GM21737 (cell line): ENCODE measurements around the gene ARHGEF40.
"Not testable (repeated sequence)": the region's sequence is repeated elsewhere in the genome, so short reads cannot be mapped to it uniquely, and the experiment has no call there.

Experiments used
- ATAC-seq: cut with Tn5 transposase; IDR thresholded peaks from one replicate; pipeline ENCODE4 v1.9.1; 2021; ENCODE audit warnings: mild to moderate bottlenecking, moderate library complexity; ENCODE audit not compliant: unreplicated experiment

The ARHGEF40 gene

DNA sequence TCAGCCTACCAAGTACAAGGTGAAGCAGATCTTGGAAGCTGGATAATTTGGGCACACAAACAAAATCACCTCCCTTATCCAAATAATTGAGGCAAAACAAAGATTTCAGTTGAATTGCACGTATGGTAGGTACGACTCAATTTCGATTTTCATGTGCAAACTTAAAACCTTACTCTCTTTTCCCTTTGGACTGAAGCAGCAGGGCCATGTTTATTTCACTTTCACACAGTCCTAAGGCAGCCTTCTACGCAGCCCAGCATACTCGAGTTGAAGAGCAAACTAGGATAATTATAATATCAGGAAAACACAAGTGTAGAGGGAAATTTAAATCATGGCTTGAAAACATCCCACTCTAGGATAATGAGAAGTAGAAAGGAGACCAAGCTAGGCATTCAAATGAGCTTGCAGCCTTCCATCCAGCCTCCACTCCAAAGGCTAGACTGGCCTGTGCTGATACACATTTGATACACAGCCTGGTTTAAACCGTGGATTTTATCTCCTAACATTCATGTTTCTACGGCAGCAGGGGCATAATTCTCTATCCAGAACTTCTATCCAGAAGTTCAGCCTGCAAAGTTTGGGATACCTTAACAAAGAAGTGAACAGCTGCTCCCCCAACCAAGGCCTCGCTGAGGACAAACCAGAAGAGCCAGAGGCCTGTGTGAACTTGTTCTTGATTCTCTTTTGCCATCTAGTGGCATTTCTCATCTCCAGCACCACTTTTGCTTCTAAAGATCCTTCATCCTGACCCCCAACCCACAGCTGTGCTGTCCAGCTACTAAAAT, 30.3 kb upstream of the ARHGEF40 start:
- ATAC-seq = no peak

DNA sequence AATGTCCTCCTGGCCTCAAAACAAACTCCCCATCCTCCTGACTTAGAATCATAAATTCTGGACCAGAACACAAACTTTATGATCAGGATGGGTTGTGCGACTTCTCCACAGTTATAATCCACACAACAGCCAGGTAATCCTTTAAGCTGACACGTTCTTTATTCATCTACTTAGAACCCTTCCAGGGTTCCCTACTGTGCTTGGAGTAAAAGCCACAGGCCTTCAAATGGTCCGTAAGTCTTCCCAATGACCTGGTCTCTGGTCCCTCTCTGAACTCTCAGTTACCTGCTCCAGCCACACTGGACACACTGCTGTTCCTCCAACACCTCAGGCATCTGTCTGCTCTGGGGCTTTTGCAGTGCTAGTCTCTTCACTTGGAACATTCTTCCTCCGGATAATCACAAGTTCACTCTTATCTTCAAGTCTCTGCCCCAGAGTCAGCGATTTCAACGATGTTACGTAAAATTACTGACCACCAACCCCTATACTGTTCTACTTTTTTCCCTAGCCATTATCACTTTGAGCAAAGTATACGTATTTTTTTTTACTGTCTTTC, 29.7 kb upstream of the ARHGEF40 start:
- ATAC-seq = no peak

DNA sequence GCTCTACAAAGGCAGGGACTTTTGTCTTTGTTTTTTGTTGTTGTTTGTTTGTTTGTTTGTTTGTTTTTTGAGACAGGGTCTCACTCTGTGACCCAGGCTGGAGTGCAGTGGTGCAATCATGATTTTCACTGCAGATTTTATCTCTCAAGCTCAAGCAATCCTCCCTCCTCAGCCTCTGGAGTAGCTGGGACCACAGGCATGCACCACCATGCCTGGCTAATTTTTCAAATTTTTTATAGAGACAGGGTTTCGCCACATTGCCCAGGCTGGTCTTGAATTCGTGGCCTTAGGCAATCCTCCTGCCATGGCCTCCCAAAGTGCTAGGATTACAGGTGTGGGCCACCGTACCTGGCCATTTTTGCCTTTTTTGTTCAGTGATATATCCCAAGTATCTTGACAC, 29.2 kb upstream of the ARHGEF40 start:
- ATAC-seq = not testable (repeated sequence)

DNA sequence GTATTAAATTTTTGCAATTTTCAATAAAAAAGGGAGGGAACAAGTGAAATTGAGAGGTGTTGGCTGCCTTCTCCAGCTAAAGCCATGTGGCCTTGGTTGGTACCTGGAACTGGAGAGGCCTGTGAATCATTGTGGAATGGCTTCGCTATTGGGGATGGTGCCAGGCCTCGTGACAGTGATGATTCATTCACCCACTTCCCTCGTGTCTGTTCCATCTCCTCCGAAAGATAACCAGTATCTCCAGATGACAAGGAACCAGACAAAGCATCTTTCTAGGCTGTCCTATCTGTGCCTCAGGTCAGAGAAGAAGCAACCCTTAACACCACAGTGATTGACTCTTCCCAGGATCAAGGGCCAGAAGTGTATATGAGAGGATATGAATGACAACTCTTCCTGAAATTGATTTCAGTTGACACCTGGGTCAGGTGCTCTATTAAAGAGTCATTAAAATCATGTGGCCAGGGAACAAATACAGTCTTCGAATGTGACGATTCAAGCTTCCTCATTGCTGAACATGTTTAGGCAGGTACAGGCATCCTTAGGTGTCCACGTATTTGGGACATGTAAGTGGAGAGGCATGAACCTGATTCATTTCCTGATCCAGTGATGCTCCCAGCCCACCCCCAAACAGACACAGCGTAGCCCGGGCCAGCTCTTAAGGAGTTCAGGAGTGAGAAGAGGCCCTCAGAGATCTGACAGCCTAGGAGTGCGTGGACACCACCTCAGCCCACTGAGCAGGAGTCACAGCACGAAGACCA, 28.2 kb upstream of the ARHGEF40 start, which contains the start of gene RNASE7:
TSS of gene RNASE7 (plus strand) at position 687 of the 758 bp plus-strand sequence. CDS start 631 bp downstream, outside the sequence.
- no peak for ATAC-seq

DNA sequence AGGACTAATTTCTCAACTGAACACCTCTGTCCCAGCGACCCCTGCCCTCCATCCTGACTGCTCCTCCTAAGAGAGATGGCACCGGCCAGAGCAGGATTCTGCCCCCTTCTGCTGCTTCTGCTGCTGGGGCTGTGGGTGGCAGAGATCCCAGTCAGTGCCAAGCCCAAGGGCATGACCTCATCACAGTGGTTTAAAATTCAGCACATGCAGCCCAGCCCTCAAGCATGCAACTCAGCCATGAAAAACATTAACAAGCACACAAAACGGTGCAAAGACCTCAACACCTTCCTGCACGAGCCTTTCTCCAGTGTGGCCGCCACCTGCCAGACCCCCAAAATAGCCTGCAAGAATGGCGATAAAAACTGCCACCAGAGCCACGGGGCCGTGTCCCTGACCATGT, 27.2 kb upstream of the ARHGEF40 start:
- ATAC-seq = no peak

DNA sequence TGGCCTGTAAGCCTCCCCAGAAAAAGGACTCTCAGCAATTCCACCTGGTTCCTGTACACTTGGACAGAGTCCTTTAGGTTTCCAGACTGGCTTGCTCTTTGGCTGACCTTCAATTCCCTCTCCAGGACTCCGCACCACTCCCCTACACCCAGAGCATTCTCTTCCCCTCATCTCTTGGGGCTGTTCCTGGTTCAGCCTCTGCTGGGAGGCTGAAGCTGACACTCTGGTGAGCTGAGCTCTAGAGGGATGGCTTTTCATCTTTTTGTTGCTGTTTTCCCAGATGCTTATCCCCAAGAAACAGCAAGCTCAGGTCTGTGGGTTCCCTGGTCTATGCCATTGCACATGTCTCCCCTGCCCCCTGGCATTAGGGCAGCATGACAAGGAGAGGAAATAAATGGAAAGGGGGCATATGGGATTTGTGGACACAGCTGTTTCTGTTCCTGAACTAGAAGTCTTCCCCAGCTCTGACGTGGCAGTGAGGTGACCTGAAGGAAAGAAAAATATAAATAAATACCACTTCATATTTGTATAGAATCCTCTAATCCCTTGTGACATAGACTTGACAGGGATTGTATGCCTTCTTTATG, 26.6 kb upstream of the ARHGEF40 start:
- ATAC-seq = no peak

DNA sequence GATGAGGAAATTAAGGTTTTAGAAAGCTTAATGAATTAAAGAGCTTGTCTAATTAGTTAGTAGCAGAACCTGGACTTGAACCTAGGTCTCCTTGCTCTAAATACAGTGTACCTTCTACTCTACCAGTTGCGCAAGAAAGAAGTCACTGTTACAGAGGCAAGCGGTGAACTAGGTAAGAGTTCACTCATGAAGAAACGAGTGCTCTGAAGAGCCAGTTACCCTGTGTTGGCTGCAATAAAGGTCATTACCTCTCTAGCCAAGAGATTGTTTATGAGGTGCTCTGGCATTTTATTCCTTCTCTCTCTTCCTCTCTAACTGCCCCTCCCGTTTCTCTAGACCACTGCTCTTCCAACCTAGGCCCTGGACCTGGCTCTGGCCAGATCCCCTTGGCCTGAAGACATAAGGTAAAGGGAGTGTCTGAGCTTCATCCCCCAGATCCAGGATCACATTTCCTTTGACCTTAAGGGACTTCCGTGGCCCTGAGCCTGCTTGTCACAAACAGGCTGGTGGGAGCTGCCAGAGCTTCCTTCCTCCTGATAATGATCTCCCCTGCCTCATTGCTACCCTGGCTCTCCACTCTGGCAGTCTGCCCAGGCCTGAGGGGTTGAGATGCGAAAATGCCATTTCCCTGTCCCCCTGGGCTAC, 26.0 kb upstream of the ARHGEF40 start:
- no peak for ATAC-seq

DNA sequence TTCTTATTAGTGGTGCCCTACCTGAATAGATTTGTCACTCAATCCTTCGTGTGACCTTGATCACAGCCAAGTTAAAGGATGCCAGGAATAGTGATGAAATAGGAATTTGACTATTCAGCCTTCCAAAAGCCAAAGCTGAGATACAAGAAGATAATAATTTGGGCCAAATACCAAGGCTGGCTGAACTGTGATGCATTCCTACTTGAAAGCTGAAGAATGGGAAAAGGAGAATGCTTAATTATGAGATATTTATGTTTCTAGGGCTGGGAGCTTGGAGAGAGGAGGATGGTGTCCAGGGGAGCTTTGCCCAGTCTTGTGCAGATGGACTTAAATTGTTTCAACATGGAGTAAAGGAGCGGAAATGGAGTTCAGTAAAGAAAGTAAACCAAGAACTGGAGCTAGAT, 22.7 kb upstream of the ARHGEF40 start:
- no peak for ATAC-seq

DNA sequence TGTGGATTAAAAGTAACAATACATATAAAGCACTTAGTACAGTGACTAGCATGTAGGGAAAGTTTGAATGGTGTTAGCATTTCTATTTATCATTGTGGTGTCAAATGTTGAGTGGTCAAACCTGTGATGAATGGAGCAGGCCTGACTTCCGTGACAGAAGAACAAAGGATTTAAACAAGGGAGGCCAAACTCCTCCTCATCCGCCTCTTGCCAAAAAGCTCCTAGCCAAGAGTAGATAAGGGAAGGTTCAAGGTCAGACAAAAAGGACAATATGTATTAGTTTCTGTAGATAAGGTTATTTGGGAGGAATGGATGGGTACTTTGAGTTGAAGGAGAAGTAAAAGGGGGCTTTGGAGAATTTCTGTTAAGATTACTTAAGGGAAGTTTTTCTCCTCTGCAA, 21.5 kb upstream of the ARHGEF40 start:
- no peak for ATAC-seq

DNA sequence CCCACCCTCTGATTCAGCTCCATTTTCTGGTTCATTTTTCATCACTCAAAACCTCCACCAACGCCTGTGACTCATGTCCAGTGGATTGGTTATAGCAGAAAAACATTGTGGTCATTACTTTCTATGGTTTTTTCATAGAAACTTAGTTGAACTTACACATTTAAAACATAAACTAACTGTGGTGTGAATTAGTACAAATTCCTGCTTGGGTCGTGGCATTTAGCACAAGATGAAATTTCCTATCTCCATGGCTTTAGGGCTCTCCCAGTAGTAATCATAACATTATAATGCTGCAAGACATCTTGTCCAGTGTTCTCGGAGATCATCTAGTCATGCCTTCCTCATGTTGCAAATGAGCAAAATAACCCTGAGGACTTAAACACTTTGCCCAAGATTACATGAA, 20.8 kb upstream of the ARHGEF40 start:
- ATAC-seq = no peak

DNA sequence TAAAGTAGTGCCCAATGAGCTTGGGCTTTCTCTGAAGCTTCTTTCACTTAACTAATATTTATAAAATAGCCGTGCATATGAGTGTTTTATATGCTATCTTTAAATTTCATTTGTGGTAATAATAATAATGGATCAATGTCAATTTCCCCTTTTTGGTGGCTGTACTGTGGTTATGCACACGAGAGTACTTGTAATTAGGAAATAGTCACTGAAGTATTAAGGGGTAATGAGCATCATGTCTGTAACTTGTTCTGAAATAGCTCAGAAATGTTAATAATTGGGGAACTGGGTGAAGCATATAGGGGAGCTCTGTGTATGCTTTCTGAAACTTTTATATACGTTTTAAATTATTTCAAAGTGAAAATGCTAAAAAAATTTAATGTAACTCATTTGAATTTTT, 19.5 kb upstream of the ARHGEF40 start:
- ATAC-seq = no peak

DNA sequence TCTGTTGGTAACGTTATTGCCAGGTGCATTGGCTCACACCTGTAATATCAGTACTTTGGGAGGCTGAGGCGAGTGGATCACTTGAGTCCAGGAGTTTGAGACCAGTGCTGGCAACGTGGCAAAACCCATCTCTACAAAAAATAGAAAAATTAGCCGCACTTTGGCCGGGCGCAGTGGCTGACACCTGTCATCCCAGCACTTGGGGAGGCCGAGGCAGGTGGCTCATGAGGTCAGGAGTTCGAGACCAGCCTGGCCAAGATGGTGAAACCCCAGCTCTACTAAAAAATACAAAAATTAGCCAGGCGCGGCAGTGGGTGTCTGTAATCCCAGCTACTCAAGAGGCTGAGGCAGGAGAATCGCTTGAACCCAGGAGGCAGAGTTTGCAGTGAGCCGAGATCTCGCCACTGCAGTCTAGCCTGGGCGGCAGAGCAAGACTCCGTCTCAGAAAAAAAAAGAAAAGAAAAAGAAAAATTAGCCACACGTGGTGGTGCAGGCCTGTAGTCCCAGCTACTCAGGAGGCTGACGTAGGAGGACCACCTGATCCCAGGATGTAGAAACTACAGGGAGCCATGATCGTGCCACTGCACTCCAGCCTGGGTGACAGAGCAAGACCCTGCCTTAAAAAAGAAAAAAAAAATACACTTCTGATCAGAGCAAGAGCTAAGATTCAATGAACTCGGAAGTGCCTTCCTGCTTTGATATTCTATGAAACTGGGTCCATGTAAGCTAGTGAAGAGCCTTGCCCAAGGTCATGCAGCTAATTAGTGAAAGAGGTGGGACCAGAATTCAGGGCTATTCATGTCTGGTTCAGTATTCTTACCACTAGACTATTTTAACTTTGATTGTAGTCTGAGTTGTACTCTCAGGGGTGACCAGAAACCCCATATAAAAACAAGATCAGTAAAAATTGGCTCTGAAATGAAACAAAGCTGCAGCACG, 16.7 kb upstream of the ARHGEF40 start:
- no peak for ATAC-seq

DNA sequence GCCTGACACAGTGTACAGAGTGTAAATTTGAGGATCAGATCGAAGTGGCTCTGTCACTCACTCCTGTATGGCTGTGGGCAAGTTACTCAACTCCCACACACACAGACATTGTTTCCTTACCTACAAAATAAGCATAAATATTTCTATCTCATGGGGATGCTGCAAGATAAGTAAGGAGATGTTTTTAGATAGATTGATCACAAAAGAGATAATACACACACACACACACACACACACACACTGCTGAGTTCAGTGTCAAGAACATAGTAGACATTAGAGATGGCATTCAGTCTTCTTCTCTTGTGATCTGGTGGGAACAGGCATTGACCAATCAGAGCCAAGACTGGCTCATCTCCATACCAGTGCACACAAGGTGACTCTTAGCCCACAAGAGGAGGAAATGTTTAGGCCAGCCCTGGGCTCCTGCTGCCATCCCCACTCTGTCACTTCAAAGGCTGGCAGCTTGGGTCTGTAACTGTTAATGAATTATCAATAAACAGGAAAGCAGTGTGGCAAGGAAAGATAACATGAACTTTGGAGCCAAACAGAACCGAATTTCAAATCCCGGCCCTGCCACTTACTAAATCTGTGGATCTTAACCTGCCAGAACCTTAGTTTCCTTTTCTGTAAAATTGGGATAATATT, 15.9 kb upstream of the ARHGEF40 start:
- no peak for ATAC-seq

DNA sequence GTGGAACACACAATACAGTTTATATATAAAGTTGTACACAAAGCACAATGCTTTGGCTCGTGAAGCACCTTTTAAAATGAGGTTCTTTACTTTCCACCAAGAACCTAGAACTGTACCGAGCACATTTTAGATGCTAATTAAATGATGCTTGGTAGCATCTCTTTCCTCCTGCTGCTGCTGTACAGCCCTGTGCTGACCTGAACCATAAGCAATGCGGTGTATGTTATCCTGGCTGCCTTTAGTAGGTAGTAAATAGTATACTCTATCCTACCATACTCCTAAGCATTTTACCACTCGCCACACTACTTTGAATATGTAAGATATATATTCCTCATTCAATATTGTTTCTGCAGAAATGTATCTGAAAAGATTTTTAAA, 15.3 kb upstream of the ARHGEF40 start:
- ATAC-seq = no peak

DNA sequence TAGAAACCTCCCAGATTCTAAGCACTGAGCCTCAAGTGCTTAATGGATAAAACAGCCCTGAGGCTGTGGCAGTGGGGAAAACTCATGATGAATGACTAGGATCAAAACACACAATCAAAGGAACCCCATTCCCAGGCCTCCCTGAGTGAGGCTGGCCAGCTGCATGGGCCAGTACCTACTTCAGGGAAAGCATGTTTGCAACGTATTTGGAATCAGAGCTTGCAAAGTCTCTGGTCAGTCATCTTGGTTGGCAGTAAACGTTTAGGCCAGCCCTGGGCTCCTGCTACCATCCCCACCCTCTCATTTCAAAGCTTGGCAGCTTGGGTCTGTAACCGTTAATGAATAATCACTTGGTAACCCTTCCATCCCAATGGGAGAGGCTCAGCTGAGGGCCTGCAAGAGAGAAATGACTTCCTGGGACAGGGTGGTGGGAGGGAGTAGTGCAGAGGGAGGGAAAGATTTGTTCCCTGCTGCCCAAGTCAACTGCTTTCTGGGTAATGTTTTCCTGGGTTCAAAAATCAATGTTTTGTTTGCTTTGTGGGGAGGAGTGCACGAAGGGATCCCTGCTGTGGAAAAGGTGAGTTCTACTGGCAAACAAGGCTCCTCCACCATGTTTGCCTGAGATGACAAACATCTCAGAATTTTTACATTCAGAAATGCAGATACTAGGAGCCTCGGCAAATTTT, 14.5 kb upstream of the ARHGEF40 start:
- ATAC-seq = no peak

DNA sequence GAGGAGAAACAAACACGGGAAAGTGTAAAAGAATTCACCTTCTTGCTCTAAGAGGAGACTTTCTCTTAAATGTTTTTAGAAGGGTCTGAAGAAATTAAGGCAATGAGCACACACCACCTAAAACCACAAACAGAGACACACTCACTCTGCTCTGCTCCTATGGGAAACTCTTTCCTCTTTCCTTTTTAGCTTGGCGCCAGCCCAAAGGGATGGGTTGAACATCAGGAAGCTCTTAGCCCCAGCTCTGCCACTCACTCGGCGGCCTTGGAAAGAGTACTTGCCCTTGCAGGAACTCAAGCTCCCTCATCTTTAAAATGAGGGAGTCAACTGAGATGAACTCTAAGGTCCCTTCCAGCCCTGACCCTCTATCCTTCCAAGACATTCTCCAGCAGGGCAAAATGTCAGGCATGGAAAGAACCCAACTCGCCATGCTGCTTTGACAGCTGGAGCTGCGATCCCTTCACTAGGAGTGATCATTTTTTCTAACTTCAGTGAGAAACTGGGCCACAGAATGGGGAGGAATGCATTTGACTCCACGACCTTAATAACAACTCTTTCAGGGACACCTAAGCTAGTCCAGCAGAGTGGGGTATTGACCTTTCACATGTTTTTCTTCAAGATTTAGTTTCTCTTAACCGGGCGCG, 13.5 kb upstream of the ARHGEF40 start:
- ATAC-seq = no peak

DNA sequence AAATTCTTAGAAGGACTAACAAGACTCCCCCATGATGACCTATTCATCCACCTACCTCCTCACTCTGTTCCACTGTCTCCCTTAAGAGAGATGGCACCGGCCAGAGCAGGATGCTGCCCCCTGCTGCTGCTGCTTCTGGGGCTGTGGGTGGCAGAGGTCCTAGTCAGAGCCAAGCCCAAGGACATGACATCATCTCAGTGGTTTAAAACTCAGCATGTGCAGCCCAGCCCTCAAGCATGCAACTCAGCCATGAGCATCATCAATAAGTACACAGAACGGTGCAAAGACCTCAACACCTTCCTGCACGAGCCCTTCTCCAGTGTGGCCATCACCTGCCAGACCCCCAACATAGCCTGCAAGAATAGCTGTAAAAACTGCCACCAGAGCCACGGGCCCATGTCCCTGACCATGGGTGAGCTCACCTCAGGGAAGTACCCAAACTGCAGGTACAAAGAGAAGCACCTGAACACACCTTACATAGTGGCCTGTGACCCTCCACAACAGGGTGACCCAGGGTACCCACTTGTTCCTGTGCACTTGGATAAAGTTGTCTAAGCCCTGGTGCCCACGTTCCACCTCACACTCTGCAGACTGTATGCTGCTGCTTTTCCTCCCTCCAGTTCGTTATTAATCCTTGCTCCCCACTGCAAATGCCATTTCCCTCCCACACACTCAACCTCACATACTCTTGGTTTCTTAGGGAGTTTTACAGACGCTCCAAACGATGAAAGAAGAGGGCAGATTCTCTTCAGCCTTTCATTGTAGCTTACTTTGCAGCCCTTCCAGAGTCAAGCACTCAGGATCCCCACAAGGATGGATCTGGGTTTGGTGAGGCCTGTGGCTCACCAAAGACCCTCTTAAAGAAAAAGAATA, 12.1 kb upstream of the ARHGEF40 start, which contains the start of gene RNASE8:
TSS of gene RNASE8 (plus strand) at position 20 of the 873 bp plus-strand sequence. CDS start at position 91, 71 bp downstream.
- ATAC-seq = no peak
